ENCODE data around the gene SLC9A2.

The SLC9A2 gene

DNA sequence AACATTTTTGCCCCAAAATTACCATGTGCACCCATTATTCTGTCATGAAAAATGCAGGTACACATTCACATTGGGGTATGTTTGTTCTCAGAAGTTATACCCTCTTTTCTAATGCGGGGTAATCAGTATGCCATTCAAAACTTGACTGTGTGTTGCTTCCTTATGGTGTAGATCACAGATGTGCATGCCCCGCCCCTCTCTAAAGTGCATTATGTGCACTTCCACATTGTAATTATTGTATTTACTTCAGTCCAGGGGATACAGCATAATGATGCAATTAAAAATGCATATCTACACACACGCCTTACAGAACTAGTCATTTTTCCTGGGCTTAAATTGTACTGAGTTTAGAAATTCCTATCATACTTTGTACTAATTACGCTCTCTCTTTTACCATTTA lies 48.8 kb downstream of the SLC9A2 start:
- no peaks in the 10 kb centered on the region for H3K36me3 Mint-ChIP-seq (ENCODE audit: low read depth)
- TF ChIP-seq, protein P1, sequence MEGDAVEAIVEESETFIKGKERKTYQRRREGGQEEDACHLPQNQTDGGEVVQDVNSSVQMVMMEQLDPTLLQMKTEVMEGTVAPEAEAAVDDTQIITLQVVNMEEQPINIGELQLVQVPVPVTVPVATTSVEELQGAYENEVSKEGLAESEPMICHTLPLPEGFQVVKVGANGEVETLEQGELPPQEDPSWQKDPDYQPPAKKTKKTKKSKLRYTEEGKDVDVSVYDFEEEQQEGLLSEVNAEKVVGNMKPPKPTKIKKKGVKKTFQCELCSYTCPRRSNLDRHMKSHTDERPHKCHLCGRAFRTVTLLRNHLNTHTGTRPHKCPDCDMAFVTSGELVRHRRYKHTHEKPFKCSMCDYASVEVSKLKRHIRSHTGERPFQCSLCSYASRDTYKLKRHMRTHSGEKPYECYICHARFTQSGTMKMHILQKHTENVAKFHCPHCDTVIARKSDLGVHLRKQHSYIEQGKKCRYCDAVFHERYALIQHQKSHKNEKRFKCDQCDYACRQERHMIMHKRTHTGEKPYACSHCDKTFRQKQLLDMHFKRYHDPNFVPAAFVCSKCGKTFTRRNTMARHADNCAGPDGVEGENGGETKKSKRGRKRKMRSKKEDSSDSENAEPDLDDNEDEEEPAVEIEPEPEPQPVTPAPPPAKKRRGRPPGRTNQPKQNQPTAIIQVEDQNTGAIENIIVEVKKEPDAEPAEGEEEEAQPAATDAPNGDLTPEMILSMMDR (IDR thresholded peaks at IDR 0.05; ENCODE audit: unreplicated experiment in 3 of 3), result no peak
- no peak overlapping the region for H3K27ac Mint-ChIP-seq
- H3K4me1 Mint-ChIP-seq, result no peaks in the 10 kb centered on the region
- no peak overlapping the region for H3K4me3 Mint-ChIP-seq
- H3K27me3 Mint-ChIP-seq (ENCODE audit: low read depth), result no peaks in the 10 kb centered on the region
- no peaks in the 10 kb centered on the region for H3K9me3 Mint-ChIP-seq

GRCh38 chr2:102669401-102669800 lies 50.0 kb downstream of the SLC9A2 start:
- H3K4me1 Mint-ChIP-seq, result no peaks in the 10 kb centered on the region
- H3K27ac Mint-ChIP-seq, result no peak overlapping the region
- H3K4me3 Mint-ChIP-seq, result no peak overlapping the region
- no peaks in the 10 kb centered on the region for H3K9me3 Mint-ChIP-seq
- no peaks in the 10 kb centered on the region for H3K36me3 Mint-ChIP-seq (ENCODE audit: low read depth)
- no peaks in the 10 kb centered on the region for H3K27me3 Mint-ChIP-seq (ENCODE audit: low read depth)
- TF ChIP-seq, protein P1 (IDR thresholded peaks at IDR 0.05; ENCODE audit: unreplicated experiment in 3 of 3), result no peak

GRCh38 chr2:102672107-102672776 lies 52.9 kb downstream of the SLC9A2 start:
- TF ChIP-seq, protein P1 (IDR thresholded peaks at IDR 0.05; ENCODE audit: unreplicated experiment in 3 of 3), result no peak
- H3K9me3 Mint-ChIP-seq, result no peaks in the 10 kb centered on the region
- H3K27me3 Mint-ChIP-seq (ENCODE audit: low read depth), result no peaks in the 10 kb centered on the region

DNA sequence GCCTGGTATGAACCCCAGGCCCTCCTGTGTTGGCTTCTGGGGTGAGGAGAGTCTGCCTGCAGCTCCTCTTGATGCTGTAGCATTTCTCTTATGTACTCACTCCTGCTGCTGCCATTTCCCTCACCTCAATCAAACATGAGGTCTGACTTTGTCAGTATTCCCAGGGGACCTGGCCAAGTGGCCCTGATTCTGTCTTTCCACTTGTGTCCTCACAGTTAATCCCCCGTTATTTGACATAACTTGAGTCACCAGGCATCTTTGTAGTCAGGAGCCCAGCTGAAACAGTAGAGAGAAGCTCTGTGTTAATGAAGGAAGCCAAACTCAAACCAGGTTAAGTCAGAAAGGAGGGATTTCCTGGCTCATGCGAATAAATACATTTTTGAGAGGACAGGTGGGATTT lies 55.0 kb downstream of the SLC9A2 start:
- no peak overlapping the region for H3K4me3 Mint-ChIP-seq
- TF ChIP-seq, protein P1 (IDR thresholded peaks at IDR 0.05; ENCODE audit: unreplicated experiment in 3 of 3), result no peak
- H3K27me3 Mint-ChIP-seq (ENCODE audit: low read depth), result no peaks in the 10 kb centered on the region
- no peak overlapping the region for H3K27ac Mint-ChIP-seq
- H3K4me1 Mint-ChIP-seq, result no peaks in the 10 kb centered on the region
- H3K36me3 Mint-ChIP-seq (ENCODE audit: low read depth), result no peaks in the 10 kb centered on the region
- no peaks in the 10 kb centered on the region for H3K9me3 Mint-ChIP-seq

More at GRCh38 chr2:102672107-102672776, 52.9 kb downstream of the SLC9A2 start:
- no peak overlapping the region for H3K27ac Mint-ChIP-seq
- no peaks in the 10 kb centered on the region for H3K4me1 Mint-ChIP-seq
- no peak overlapping the region for H3K4me3 Mint-ChIP-seq
- H3K36me3 Mint-ChIP-seq (ENCODE audit: low read depth), result no peaks in the 10 kb centered on the region

GRCh38 chr2:102674836-102675235 lies 55.5 kb downstream of the SLC9A2 start:
- Mint-ChIP-seq H3K27me3 (ENCODE audit: low read depth) (no peaks in the 10 kb centered on the region), H3K4me1 (no peaks in the 10 kb centered on the region), H3K27ac (no peak overlapping the region), H3K4me3 (no peak overlapping the region), H3K36me3 (ENCODE audit: low read depth) (no peaks in the 10 kb centered on the region), H3K9me3 (no peaks in the 10 kb centered on the region)
- TF ChIP-seq, protein P1 (IDR thresholded peaks at IDR 0.05; ENCODE audit: unreplicated experiment in 3 of 3), result no peak

All from nephron (organoid).